ENCODE results near the gene VHLL.

VHLL gene

DNA sequence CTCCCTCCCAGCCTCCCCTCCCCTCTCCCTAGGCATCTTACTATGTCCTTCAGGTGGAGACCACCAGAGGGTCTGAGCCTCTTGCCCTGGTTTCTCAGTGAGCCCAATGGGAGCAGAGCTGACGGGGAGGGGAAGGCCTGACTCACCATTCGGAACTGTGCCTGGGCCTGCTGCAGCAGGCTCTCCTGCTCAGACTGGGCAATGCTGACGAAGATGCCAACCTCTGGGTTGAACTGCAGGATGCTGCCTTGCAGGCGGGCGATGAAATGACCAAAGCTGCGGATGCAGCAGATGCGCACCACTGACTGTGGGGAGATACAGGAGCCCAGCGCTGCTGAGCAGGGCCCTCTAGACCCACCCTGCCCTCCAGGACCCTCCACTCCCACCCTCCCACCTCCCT is 40.2 kb downstream of the VHLL start:
- CTCF ChIA-PET, result interaction anchor here (1.5 kb wide), 1 partner anchor 100 kb away, joined by 3 read pairs; no protein-coding TSS in a partner anchor

DNA sequence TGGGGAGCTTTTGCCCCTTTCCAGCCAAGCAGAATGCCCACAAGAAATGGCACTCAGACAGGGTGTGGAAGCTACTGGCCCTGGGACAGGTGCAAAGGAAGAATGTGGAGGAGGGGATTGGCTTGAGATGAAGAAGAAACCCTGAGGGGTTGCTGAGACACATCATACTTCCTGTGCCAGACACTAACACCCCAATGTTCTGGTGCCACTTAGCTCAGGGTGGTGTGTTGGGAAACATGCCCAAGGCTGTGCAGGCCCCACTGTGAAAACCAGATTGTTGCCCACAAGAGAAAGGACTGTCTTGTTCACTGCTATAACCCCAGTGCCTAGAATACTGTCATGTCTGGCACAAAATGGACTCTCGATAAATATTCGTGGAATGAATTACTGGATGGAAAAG is 41.4 kb downstream of the VHLL start:
- POLR2A ChIA-PET, result no interaction called here
- no peak overlapping the region for H3K4me3 ChIP-seq (ENCODE audit: low read depth, low read length)
- CTCF ChIA-PET, result interaction anchor here (0.9 to 1.5 kb wide), 5 partner anchors 8 to 161 kb away, joined by 3 to 4 read pairs (median 3); no protein-coding TSS in a partner anchor
- TF ChIP-seq, protein P1, sequence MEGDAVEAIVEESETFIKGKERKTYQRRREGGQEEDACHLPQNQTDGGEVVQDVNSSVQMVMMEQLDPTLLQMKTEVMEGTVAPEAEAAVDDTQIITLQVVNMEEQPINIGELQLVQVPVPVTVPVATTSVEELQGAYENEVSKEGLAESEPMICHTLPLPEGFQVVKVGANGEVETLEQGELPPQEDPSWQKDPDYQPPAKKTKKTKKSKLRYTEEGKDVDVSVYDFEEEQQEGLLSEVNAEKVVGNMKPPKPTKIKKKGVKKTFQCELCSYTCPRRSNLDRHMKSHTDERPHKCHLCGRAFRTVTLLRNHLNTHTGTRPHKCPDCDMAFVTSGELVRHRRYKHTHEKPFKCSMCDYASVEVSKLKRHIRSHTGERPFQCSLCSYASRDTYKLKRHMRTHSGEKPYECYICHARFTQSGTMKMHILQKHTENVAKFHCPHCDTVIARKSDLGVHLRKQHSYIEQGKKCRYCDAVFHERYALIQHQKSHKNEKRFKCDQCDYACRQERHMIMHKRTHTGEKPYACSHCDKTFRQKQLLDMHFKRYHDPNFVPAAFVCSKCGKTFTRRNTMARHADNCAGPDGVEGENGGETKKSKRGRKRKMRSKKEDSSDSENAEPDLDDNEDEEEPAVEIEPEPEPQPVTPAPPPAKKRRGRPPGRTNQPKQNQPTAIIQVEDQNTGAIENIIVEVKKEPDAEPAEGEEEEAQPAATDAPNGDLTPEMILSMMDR (IDR thresholded peaks at IDR 0.05; ENCODE audit: insufficient read depth, low read length, missing control alignments), result no peak
- DNase-seq (ENCODE audit: low read depth, low spot score), result no peak

More for the DNA sequence above, 40.2 kb downstream of the VHLL start:
- H3K4me3 ChIP-seq (ENCODE audit: low read depth, low read length), result no peak overlapping the region
- DNase-seq (ENCODE audit: low read depth, low spot score), result no peak
- TF ChIP-seq, protein P1 (IDR thresholded peaks at IDR 0.05; ENCODE audit: insufficient read depth, low read length, missing control alignments), result no peak
- POLR2A ChIA-PET, result no interaction called here

DNA sequence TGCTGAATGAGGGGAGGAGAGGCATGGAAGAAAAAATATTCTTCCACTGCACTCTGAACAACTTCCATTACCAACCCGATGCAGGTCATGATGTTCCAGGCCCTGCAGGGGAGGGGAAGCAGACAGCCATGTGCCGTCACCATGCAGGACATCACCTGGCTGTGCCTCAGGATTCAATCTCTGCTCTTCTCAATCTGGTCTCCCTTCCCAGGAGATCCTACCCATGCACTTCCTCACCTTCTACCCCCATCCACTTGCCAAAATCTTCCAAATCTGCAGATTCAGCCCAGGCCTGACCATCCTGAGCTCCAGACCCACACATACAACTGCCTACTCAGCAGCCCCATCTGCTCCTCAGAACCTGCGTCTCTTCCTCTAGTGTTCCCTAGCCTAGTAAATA is 45.5 kb downstream of the VHLL start:
- ChIA-PET POLR2A (interaction anchor here (0.5 kb wide), 1 partner anchor 20 kb away, joined by 4 read pairs; no protein-coding TSS in a partner anchor), CTCF (interaction anchor here (0.8 to 3.5 kb wide), 2 partner anchors 19 to 66 kb away, joined by 3 to 13 read pairs; no protein-coding TSS in a partner anchor)
- no peak overlapping the region for H3K4me3 ChIP-seq (ENCODE audit: low read depth, low read length)
- DNase-seq (ENCODE audit: low read depth, low spot score), result no peak
- TF ChIP-seq, protein P1 (IDR thresholded peaks at IDR 0.05; ENCODE audit: insufficient read depth, low read length, missing control alignments), result no peak

DNA sequence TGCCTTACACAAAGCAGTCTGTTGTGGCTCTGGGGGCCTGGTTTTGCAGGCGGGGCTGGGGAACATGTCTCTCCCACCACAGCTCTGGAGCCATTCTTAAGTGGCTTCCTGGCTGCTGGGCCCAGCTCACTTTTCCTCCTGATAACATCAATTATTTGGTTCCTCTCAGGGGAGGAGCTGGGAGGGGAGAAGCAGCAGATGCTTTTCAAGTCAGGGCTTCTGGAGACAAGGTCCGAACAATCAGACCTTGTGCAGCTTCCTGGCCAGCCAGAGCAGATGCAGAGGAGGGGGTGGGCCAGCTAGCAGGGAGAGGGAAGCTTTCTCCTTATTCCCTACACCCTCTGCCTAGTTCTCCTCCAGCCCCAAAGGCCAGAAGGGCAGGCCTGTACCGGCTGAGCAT is 47.6 kb downstream of the VHLL start:
- CTCF ChIA-PET, result interaction anchor here (1.0 to 3.5 kb wide), 6 partner anchors 12 to 108 kb away, joined by 3 to 13 read pairs (median 4); no protein-coding TSS in a partner anchor
- TF ChIP-seq, protein P1 (IDR thresholded peaks at IDR 0.05; ENCODE audit: insufficient read depth, low read length, missing control alignments), result no peak
- no peak overlapping the region for H3K4me3 ChIP-seq (ENCODE audit: low read depth, low read length)
- DNase-seq (ENCODE audit: low read depth, low spot score), result no peak
- POLR2A ChIA-PET, result interaction anchor here (1.1 kb wide), 1 partner anchor 9 kb away, joined by 3 read pairs; no protein-coding TSS in a partner anchor

DNA sequence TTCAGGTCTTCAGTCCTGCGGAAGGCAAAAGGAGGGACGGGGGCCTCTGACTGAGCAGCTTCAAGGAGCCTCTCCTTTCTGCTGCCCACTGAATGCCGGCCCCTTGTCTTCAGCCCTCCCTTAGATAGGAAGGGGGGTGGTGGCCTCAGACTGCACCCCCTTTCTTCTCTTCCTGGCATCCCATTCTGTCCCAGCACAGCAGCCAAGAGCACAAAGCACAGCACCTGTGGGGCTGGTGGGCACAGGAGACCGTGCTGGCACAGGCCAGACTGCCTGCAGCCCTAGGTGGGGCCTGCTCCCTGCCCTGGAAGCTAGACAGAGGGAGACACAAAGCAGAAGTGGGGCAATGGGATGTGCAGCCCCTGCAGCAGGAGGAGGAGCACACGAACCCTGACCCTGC is 49.5 kb downstream of the VHLL start:
- no peak overlapping the region for H3K4me3 ChIP-seq (ENCODE audit: low read depth, low read length)
- TF ChIP-seq, protein P1 (IDR thresholded peaks at IDR 0.05; ENCODE audit: insufficient read depth, low read length, missing control alignments), result no peak
- CTCF ChIA-PET, result interaction anchor here (1.1 kb wide), 1 partner anchor 8 kb away, joined by 3 read pairs; no protein-coding TSS in a partner anchor
- DNase-seq (ENCODE audit: low read depth, low spot score), result no peak
- POLR2A ChIA-PET, result no interaction called here

All from AG04449 (cell line).